ENCODE measurements around the gene CYTH4. TPM values are rescaled to one million over a fixed set of nuclear protein-coding genes. Genes with fewer than 3 reads are reported as not detected.

Gene CYTH4
- total and polyA plus RNA-seq, 2 of the 8 experiments (the other 6 are each of a cell fraction or from before 2014, with no cell fraction given) = 0.09 TPM; not detected in 1

DNA sequence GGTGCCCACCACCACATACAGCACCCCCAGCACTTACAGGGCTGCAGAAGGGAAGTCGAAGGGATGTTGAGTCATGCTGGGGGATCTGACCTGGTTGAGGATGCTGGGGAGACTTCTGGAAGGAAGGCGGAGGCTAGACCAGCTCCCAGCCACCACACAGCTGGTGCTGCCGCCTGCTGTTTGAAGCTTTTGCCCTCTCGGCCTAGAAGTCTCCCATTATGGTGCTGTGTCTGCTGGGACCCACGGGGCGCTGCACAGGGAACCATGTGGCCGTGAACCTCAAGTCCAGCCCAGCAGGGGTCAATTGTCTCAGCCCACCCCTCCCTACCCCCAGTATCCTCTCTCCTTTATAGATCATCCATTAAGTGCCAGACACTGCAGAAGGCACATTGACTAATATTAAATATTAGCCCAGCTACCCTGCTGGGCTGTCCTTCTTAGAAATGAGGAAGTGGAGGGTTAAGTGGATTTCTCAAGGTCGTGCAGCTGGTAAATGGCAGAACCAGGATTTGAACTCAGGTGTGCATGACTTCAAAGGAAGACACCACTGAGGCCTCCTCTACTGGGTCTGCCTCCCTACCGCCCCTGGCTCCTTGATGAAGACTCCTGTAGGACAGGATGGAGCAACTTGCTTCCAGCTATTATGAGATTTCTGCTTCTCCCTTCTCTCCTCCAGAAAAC is 49.7 kb downstream of the CYTH4 start:
- CTCF ChIA-PET (ENCODE audit: partially characterized antibody) = interaction anchor here (0.6 to 7.5 kb wide), 21 partner anchors 7 to 311 kb away, joined by 3 to 61 read pairs (median 5); no protein-coding TSS in a partner anchor
- TF ChIP-seq, protein P1, sequence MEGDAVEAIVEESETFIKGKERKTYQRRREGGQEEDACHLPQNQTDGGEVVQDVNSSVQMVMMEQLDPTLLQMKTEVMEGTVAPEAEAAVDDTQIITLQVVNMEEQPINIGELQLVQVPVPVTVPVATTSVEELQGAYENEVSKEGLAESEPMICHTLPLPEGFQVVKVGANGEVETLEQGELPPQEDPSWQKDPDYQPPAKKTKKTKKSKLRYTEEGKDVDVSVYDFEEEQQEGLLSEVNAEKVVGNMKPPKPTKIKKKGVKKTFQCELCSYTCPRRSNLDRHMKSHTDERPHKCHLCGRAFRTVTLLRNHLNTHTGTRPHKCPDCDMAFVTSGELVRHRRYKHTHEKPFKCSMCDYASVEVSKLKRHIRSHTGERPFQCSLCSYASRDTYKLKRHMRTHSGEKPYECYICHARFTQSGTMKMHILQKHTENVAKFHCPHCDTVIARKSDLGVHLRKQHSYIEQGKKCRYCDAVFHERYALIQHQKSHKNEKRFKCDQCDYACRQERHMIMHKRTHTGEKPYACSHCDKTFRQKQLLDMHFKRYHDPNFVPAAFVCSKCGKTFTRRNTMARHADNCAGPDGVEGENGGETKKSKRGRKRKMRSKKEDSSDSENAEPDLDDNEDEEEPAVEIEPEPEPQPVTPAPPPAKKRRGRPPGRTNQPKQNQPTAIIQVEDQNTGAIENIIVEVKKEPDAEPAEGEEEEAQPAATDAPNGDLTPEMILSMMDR (IDR thresholded peaks at IDR 0.05; ENCODE audit: control extremely low read depth in 1 of 3, insufficient read depth in 1 of 3, low read depth in 1 of 3, low read length in 3 of 3) = peak in 1 of 3 experiments; percentile 20; a peak in 1 of 4 replicates
- TF ChIP-seq, protein P2, sequence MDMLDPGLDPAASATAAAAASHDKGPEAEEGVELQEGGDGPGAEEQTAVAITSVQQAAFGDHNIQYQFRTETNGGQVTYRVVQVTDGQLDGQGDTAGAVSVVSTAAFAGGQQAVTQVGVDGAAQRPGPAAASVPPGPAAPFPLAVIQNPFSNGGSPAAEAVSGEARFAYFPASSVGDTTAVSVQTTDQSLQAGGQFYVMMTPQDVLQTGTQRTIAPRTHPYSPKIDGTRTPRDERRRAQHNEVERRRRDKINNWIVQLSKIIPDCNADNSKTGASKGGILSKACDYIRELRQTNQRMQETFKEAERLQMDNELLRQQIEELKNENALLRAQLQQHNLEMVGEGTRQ (IDR thresholded peaks at IDR 0.05; ENCODE audit: low read length) = no peak
- TF ChIP-seq RAD21 (IDR thresholded peaks at IDR 0.05 in 1 of 2, conservative IDR thresholded peaks at IDR 0.05 in 1 of 2; ENCODE audit: low read depth in 2 of 2, low read length in 2 of 2) = peak in 1 of 2 experiments; percentile 19; a peak in 1 of 4 replicates
- 86% methylated on average over 7 of the region's 9 CpGs; no CpG with 5 or more reads in 1 of the 2 experiments for WGBS, 2 experiments (ENCODE audit: extremely low coverage in 1 of 2, insufficient coverage in 1 of 2, insufficient read length in 1 of 2, insufficient replicate concordance in 2 of 2, low coverage in 1 of 2, low lambda C conversion rate in 2 of 2, missing lambda C conversion rate in 1 of 2)
- Histone ChIP-seq H3K27me3 (replicated peaks in 1 of 4; ENCODE audit: control insufficient read depth in 3 of 4, extremely low read depth in 1 of 4, insufficient read depth in 3 of 4, low read length in 3 of 4) (peaks cover 0 to 27% (median 12%) of the 10 kb centered on the region in 4 experiments; a peak in 5 of 7 replicates), H4K20me1 (replicated peaks in 1 of 2; ENCODE audit: control insufficient read depth in 1 of 2, insufficient read depth in 2 of 2, low read length in 2 of 2) (no peaks in the 10 kb centered on the region), H2BK120ac (replicated peaks; ENCODE audit: low read depth, low read length) (no peak overlapping the region), H3K4me2 (ENCODE audit: insufficient read depth in 1 of 2, low read depth in 2 of 2, low read length in 2 of 2) (no peak overlapping the region), H2BK15ac (ENCODE audit: low read length) (peak overlapping the region; percentile 88), H2AK5ac (ENCODE audit: low read depth, low read length) (no peak overlapping the region), H3K79me2 (ENCODE audit: control insufficient read depth in 1 of 2, insufficient read depth in 2 of 2, low read length in 2 of 2) (no peaks in the 10 kb centered on the region), H3K4me3 (ENCODE audit: extremely low read depth in 1 of 4, insufficient read depth in 2 of 4, low read depth in 3 of 4, low read length in 4 of 4) (no peak overlapping the region), H2AFZ (ENCODE audit: low read length) (no peak overlapping the region), H4K91ac (replicated peaks; ENCODE audit: insufficient read length, low read length) (no peak overlapping the region), H3K56ac (replicated peaks; ENCODE audit: insufficient read length, low read depth, low read length) (no peak overlapping the region), H3K9me3 (ENCODE audit: insufficient read depth in 2 of 2, low read depth in 1 of 2, low read length in 1 of 2) (no peaks in the 10 kb centered on the region), H2BK12ac (ENCODE audit: low read depth, low read length) (no peak overlapping the region), H3K9ac (replicated peaks in 1 of 4; ENCODE audit: extremely low read depth in 1 of 4, low read depth in 3 of 4, low read length in 3 of 4) (no peak overlapping the region), H3K4me1 (replicated peaks in 1 of 4; ENCODE audit: control insufficient read depth in 3 of 4, insufficient read depth in 4 of 4, low read length in 3 of 4) (peaks cover 0 to 25% (median 10%) of the 10 kb centered on the region in 4 experiments; a peak in 5 of 7 replicates), H3K27ac (ENCODE audit: low read depth, low read length) (no peak overlapping the region), H3K4ac (replicated peaks; ENCODE audit: insufficient read length, low read depth, low read length) (no peak overlapping the region), H3K23ac (ENCODE audit: insufficient read length) (no peak overlapping the region), H3K18ac (ENCODE audit: extremely low read depth, low read length) (no peak overlapping the region), H3K79me1 (ENCODE audit: low read depth, low read length) (no peaks in the 10 kb centered on the region), H3K23me2 (ENCODE audit: low read depth, low read length) (peaks cover 9% of the 10 kb centered on the region; the same call in 1 of the 2 replicates), H2BK20ac (ENCODE audit: low read length) (peak overlapping the region; percentile 82), H4K8ac (ENCODE audit: extremely low read depth, insufficient read depth, low read length) (no peak overlapping the region), H4K5ac (ENCODE audit: insufficient read length, low read depth, low read length) (no peak overlapping the region), H3K36me3 (ENCODE audit: control insufficient read depth in 2 of 4, insufficient read depth in 4 of 4, low read length in 3 of 4) (no peaks in the 10 kb centered on the region), H3K14ac (ENCODE audit: insufficient read length) (no peak overlapping the region), H2BK5ac (ENCODE audit: low read depth, low read length) (no peak overlapping the region)
- no peak for FAIRE-seq
- POLR2A ChIA-PET (ENCODE audit: partially characterized antibody) = interaction anchor here (0.6 to 2.4 kb wide), 2 partner anchors 11 to 119 kb away, joined by 3 to 9 read pairs; no protein-coding TSS in a partner anchor
- no peak for DNase-seq (ENCODE audit: low read depth in 1 of 2, low spot score in 2 of 2)

Measured in H1 (cell line).